Osteoblast (primary cell): ENCODE data around the gene SIK1. TPM values are rescaled to one million over a fixed set of nuclear protein-coding genes. Genes with fewer than 3 reads are reported as not detected.
"Not testable (repeated sequence)": the region's sequence is repeated elsewhere in the genome, so short reads cannot be mapped to it uniquely, and the experiment has no call there.

Experiments
- DNase-seq: peaks from one replicate; pipeline ENCODE4 v3.0.0; 2011; ENCODE audit warnings: low spot score, mixed read lengths; ENCODE audit not compliant: insufficient read length; ENCODE audit errors: missing footprints
- H2AFZ ChIP-seq: 2 replicates; pipeline ENCODE4 v1.6.0; 2011; ENCODE audit warnings: mild to moderate bottlenecking, low read length
- H3K27ac ChIP-seq: 2 replicates; pipeline ENCODE4 v1.5.1; 2011; ENCODE audit warnings: mild to moderate bottlenecking, low read depth, low read length, moderate library complexity
- H3K27me3 ChIP-seq: 2 replicates; pipeline ENCODE4 v1.6.0; 2012; ENCODE audit warnings: mild to moderate bottlenecking, control low read depth, inconsistent platforms, low read length, moderate library complexity; ENCODE audit not compliant: insufficient read depth
- H3K36me3 ChIP-seq: 2 replicates; pipeline ENCODE4 v1.5.1; 2011; ENCODE audit warnings: mild to moderate bottlenecking, low read length, control low read depth, moderate library complexity; ENCODE audit not compliant: insufficient read depth
- H3K4me1 ChIP-seq: 2 replicates; pipeline ENCODE4 v1.5.1; 2011; ENCODE audit warnings: mild to moderate bottlenecking, low read length, control low read depth, moderate library complexity; ENCODE audit not compliant: insufficient read depth
- H3K4me2 ChIP-seq: 2 replicates; pipeline ENCODE4 v1.6.0; 2011; ENCODE audit warnings: mild to moderate bottlenecking, low read length; ENCODE audit not compliant: insufficient read depth
- H3K4me3 ChIP-seq: fragments of 200-600 bp; sonication (generic); 3 replicates; pipeline ENCODE4 v1.5.1; 2012; ENCODE audit warnings: mild to moderate bottlenecking, low read length, inconsistent platforms; ENCODE audit not compliant: insufficient read depth
- H3K79me2 ChIP-seq: 2 replicates; pipeline ENCODE4 v1.6.0; 2012; ENCODE audit warnings: mild to moderate bottlenecking, low read length, control low read depth, inconsistent platforms; ENCODE audit not compliant: insufficient read depth
- H3K9me3 ChIP-seq: 2 replicates; pipeline ENCODE4 v1.5.1; 2011; ENCODE audit warnings: low read depth, low read length, control low read depth
- H4K20me1 ChIP-seq: 2 replicates; pipeline ENCODE4 v1.6.0; 2012; ENCODE audit warnings: mild to moderate bottlenecking, low read length, control low read depth; ENCODE audit not compliant: insufficient read depth
- total RNA-seq: library from RNA; depleted of rRNA; stranded (reverse); fragments of >200 nt; gene quantifications from 2 replicates; pipeline ENCODE4 v1.2.3, GENCODE V29; 2012

The SIK1 gene
- total RNA-seq, 1 donor, result 3.3 TPM

DNA sequence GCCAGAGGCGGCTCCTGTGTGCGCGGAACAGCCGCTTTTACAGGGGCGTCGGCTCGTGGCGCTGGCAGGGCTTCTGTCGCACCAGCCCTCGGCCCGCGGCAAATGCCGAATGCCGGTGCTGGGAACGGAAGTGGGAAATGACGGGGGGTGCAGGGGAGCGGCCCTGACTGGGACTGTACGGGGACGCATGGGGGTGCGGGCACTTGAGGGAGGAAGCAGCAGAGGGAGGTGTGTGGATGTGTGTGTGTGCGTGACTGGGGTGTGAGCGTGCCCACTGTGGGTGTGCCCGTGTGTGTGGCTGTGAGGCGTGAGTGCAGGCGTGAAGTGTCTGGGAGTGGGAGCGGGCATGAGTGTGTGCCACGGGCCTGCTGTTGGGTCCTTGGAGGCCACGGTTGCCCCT lies 17.6 kb upstream of the SIK1 start:
- H2AFZ ChIP-seq, H3K79me2 ChIP-seq, H3K36me3 ChIP-seq, H3K4me2 ChIP-seq, H3K4me3 ChIP-seq, H3K9me3 ChIP-seq, H3K27ac ChIP-seq, DNase-seq, H3K4me1 ChIP-seq, H4K20me1 ChIP-seq, H3K27me3 ChIP-seq: not testable (repeated sequence)

DNA sequence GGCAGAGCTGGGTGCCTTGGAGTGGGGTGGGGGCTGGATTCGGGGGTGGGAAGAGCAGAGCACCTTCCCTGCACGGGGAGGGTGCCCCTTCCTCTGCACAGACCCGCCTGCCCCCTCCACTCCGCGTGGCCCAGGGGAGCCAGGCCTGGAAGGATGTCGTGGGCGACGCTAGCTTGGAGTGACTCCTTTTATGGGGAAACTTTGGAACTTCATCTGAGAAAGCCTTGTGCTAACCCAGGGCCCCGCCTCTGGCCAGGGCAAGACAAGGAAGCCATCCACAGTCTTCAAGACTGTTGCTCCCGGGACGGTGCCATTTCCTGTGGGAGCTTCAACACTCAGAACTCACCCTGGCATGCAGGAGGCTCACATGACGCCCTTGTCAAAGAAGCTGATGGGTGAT lies 15.6 kb upstream of the SIK1 start:
- H3K9me3 ChIP-seq, H3K4me1 ChIP-seq, H2AFZ ChIP-seq, H3K4me2 ChIP-seq, H3K36me3 ChIP-seq, DNase-seq, H3K79me2 ChIP-seq, H3K4me3 ChIP-seq, H4K20me1 ChIP-seq, H3K27ac ChIP-seq, H3K27me3 ChIP-seq: not testable (repeated sequence)

DNA sequence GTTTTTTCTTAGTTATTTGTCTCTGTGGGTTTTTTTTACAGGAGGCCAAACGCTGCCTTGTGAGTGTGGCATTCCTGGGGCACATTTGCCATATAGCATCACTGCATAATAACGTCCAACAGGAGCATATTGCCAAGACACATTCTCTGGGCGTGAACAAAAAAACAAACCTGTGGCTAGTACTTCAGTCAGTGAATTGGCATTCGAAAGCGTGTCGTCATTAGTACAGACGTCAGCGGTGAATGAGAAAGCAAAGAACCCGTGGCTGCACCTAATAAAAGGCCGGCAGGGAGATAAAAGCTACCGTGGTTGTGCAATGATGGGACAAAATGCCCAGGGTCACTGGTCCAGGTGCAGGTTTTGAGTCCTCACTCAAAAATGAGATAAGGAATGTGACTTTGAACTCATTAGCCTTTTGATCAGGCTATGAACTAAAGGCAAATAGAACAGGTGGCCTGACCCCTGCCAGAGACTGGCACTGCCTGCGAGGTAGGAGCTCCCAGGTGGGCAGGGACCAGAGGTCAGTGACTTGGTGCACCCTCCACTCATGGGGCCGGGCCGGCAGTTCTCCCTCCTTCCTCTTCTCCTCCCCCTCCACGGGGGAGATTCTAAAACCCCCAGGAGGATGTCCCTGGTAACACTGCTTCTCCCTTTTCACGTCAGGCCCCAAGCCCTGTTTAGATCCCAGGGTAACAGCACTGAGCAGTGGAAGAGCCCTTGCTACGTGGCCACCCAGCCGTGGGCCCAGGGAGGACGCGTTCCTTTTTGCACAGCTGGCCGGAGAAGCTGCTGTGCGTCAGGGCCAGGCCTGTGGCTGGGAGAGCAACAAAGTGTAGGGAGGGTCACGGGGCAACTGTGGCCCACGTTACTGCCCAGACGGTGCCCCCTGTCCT lies 14.2 kb upstream of the SIK1 start:
- H3K79me2 ChIP-seq, H3K27me3 ChIP-seq, H4K20me1 ChIP-seq, DNase-seq, H2AFZ ChIP-seq, H3K4me1 ChIP-seq, H3K4me3 ChIP-seq, H3K9me3 ChIP-seq, H3K27ac ChIP-seq, H3K36me3 ChIP-seq, H3K4me2 ChIP-seq: not testable (repeated sequence)

GRCh38 chr21:43439316-43440075 lies 12.6 kb upstream of the SIK1 start:
- H3K4me1 ChIP-seq, H3K4me2 ChIP-seq: not testable (repeated sequence)

DNA sequence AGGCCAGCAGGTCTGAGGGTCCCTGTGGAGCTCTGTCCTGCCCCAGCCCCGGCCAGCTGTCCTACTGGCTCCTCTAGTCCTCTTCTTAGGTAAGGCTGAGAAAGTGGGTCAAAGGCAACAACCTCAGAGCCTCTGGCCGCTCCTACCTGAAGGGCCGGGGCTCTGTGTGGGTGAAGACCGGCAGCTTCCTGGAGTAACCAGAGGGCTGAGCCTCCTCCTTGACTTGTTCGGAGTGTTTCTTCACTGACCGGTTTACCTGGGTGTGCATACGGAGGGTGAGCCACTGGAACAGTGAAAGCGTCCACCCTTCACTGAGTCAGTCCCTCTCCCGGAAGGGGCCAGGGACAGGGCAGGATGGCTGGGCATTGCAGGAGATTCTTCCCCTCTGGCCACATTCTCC lies 9.3 kb upstream of the SIK1 start:
- H4K20me1 ChIP-seq, H3K9me3 ChIP-seq, DNase-seq, H3K4me1 ChIP-seq, H3K36me3 ChIP-seq, H3K4me2 ChIP-seq, H3K27me3 ChIP-seq, H3K27ac ChIP-seq, H2AFZ ChIP-seq, H3K4me3 ChIP-seq, H3K79me2 ChIP-seq: not testable (repeated sequence)

More at GRCh38 chr21:43439316-43440075, 12.6 kb upstream of the SIK1 start:
- not testable (repeated sequence) for H3K4me3 ChIP-seq, H3K36me3 ChIP-seq, H3K9me3 ChIP-seq, H3K27ac ChIP-seq, H2AFZ ChIP-seq, H4K20me1 ChIP-seq, DNase-seq, H3K79me2 ChIP-seq, H3K27me3 ChIP-seq

- H2AFZ ChIP-seq, H3K36me3 ChIP-seq, H3K9me3 ChIP-seq, H3K4me1 ChIP-seq, DNase-seq, H3K4me2 ChIP-seq, H3K4me3 ChIP-seq, H3K79me2 ChIP-seq, H3K27me3 ChIP-seq, H4K20me1 ChIP-seq, H3K27ac ChIP-seq: not testable (repeated sequence)
Observed at GRCh38 chr21:43433340-43434136, 6.6 kb upstream of the SIK1 start.

DNA sequence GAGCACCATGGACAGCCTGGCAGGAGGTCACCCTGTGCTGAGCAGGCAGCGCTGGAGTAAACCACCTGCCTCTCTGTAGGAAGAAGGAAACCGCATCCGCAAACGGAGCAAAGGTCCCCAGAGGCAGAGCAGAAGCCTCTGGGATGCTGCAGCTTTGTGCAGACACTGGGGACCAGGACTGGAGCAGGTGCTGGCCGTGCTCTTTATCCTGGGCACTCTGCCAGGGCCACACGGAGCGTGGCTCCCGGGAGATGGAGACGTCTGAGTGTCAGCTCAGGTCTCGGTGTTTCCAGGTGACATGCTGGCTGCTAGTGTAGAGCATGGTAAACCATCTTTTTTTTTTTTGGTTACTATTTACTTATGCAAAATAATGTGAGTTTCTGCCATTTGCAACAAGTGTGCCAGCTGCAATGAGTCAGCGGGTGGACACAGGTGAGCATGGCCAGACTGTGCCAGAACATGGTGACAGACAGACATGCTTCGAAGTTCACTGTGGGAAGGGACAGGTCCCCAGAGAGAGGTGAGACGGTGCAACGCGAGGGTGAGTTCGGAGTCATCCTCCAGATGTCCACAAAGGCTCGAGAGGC lies 4.0 kb upstream of the SIK1 start:
- H3K4me2 ChIP-seq, H3K27me3 ChIP-seq, H2AFZ ChIP-seq, H3K27ac ChIP-seq, H3K4me1 ChIP-seq, H3K79me2 ChIP-seq, DNase-seq, H3K9me3 ChIP-seq, H3K36me3 ChIP-seq, H3K4me3 ChIP-seq, H4K20me1 ChIP-seq: not testable (repeated sequence)

DNA sequence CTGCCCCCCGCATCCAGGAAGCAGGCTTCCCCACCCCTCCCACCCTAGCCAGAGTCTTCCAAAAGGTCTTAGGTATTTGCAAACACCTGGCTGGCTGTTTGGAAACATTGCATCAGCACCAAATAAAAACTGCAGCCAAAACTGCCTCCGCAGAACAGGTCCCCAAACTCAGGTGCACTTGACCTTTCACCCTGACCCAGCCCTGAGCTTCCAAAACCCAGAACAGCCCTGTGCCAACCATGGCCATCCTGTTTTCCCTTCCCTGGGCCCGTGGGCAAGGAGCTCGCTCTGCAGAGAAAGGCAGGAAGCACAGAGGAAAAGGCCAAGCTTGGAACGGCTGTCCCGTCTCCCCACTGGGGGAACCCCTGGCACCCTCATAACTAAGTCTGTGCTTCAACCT lies 2.0 kb upstream of the SIK1 start:
- H3K4me2 ChIP-seq, H2AFZ ChIP-seq, H3K27ac ChIP-seq, H3K36me3 ChIP-seq, H3K4me3 ChIP-seq, H3K27me3 ChIP-seq, H3K4me1 ChIP-seq, H3K9me3 ChIP-seq, DNase-seq, H3K79me2 ChIP-seq, H4K20me1 ChIP-seq: not testable (repeated sequence)
